Panc1 (cell line): Measurements from ENCODE around the gene NAP1L5.

ENCODE experiments used
- CTCF ChIP-seq: fragments of 450-650 bp; IDR thresholded peaks from 2 replicates; pipeline ENCODE4 v1.5.1; 2017; ENCODE audit warnings: mild to moderate bottlenecking
- POLR2AphosphoS5 ChIP-seq: IDR thresholded peaks from 2 replicates; pipeline ENCODE4 v1.6.1; 2012; ENCODE audit warnings: mild to moderate bottlenecking, low read depth, low read length, moderate library complexity
- SIN3A ChIP-seq: IDR thresholded peaks from 2 replicates; pipeline ENCODE4 v1.6.1; 2012; ENCODE audit warnings: low read depth, mild to moderate bottlenecking, low read length, moderate library complexity, borderline replicate concordance; ENCODE audit not compliant: insufficient read depth

- no peak for TF ChIP-seq CTCF
- TF ChIP-seq SIN3A, result no peak
- no peak for TF ChIP-seq POLR2AphosphoS5
Measured at GRCh38 chr4:88722828-88723227, 25.2 kb upstream of the NAP1L5 start.
